ENCODE data around the gene PCDHB15. TPM values are rescaled to one million over a fixed set of nuclear protein-coding genes. Genes with fewer than 3 reads are reported as not detected.
"Not testable (repeated sequence)": the region's sequence is repeated elsewhere in the genome, so short reads cannot be mapped to it uniquely, and the experiment has no call there.

Gene PCDHB15
- total RNA-seq, 2 experiments from 2014 or later = not detected

DNA sequence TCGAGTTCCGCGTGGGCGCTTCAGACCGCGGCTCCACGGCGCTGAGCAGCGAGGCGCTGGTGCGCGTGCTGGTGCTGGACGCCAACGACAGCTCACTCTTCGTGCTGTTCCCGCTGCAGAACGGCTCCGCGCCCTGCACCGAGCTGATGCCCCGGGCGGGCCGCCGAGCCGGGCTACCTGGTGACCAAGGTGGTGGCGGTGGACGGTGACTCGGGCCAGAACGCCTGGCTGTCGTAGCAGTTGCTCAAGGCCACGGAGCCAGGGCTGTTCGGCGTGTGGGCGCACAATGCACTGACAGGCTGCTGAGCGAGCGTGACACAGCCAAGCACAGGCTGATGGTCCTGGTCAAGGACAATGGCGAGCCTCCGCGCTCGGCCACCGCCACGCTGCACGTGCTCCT lies 3.7 kb upstream of the PCDHB15 start:
- ChIA-PET CTCF (no interaction called here), POLR2A (no interaction called here)
- Mint-ChIP-seq H3K27me3 (peaks cover 41% of the 10 kb centered on the region), H3K4me1 (ENCODE audit: low read depth) (no peaks in the 10 kb centered on the region), H3K36me3 (ENCODE audit: low read depth) (peaks cover 34% of the 10 kb centered on the region), H3K27ac (no peak overlapping the region), H3K4me3 (no peak overlapping the region), H3K9me3 (peaks cover 45% of the 10 kb centered on the region)
- intact Hi-C loops (cut with micrococcal nuclease) = no loop called here
- no peak for DNase-seq
- TF ChIP-seq, protein P1, sequence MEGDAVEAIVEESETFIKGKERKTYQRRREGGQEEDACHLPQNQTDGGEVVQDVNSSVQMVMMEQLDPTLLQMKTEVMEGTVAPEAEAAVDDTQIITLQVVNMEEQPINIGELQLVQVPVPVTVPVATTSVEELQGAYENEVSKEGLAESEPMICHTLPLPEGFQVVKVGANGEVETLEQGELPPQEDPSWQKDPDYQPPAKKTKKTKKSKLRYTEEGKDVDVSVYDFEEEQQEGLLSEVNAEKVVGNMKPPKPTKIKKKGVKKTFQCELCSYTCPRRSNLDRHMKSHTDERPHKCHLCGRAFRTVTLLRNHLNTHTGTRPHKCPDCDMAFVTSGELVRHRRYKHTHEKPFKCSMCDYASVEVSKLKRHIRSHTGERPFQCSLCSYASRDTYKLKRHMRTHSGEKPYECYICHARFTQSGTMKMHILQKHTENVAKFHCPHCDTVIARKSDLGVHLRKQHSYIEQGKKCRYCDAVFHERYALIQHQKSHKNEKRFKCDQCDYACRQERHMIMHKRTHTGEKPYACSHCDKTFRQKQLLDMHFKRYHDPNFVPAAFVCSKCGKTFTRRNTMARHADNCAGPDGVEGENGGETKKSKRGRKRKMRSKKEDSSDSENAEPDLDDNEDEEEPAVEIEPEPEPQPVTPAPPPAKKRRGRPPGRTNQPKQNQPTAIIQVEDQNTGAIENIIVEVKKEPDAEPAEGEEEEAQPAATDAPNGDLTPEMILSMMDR (IDR thresholded peaks at IDR 0.05) = no peak
- no peak for ATAC-seq

DNA sequence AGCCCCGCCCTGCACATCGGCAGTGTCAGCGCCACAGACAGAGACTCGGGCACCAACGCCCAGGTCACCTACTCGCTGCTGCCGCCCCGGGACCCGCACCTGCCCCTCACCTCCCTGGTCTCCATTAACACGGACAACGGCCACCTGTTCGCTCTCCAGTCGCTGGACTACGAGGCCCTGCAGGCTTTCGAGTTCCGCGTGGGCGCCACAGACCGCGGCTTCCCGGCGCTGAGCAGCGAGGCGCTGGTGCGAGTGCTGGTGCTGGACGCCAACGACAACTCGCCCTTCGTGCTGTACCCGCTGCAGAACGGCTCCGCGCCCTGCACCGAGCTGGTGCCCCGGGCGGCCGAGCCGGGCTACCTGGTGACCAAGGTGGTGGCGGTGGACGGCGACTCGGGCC lies 1.8 kb downstream of the PCDHB15 start:
- H3K4me1 Mint-ChIP-seq (ENCODE audit: low read depth); H3K27ac Mint-ChIP-seq; POLR2A ChIA-PET; H3K4me3 Mint-ChIP-seq; intact Hi-C loops (cut with micrococcal nuclease); ATAC-seq; DNase-seq: not testable (repeated sequence)
- H3K36me3 Mint-ChIP-seq (ENCODE audit: low read depth) = peaks cover 34% of the 10 kb centered on the region
- H3K9me3 Mint-ChIP-seq = peaks cover 59% of the 10 kb centered on the region
- peaks cover 16% of the 10 kb centered on the region for H3K27me3 Mint-ChIP-seq
- CTCF ChIA-PET = interaction anchor here (1.6 kb wide), 1 partner anchor 10 kb away, joined by 4 read pairs; no protein-coding TSS in a partner anchor

DNA sequence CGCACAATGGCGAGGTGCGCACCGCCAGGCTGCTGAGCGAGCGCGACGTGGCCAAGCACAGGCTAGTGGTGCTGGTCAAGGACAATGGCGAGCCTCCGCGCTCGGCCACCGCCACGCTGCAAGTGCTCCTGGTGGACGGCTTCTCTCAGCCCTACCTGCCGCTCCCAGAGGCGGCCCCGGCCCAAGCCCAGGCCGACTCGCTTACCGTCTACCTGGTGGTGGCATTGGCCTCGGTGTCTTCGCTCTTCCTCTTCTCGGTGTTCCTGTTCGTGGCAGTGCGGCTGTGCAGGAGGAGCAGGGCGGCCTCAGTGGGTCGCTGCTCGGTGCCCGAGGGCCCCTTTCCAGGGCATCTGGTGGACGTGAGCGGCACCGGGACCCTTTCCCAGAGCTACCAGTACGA lies 2.2 kb downstream of the PCDHB15 start:
- intact Hi-C loops (cut with micrococcal nuclease); DNase-seq; H3K4me1 Mint-ChIP-seq (ENCODE audit: low read depth); H3K27ac Mint-ChIP-seq; POLR2A ChIA-PET; CTCF ChIA-PET; H3K4me3 Mint-ChIP-seq; ATAC-seq: not testable (repeated sequence)
- Mint-ChIP-seq H3K9me3 (peaks cover 57% of the 10 kb centered on the region), H3K27me3 (peaks cover 14% of the 10 kb centered on the region), H3K36me3 (ENCODE audit: low read depth) (peaks cover 32% of the 10 kb centered on the region)

DNA sequence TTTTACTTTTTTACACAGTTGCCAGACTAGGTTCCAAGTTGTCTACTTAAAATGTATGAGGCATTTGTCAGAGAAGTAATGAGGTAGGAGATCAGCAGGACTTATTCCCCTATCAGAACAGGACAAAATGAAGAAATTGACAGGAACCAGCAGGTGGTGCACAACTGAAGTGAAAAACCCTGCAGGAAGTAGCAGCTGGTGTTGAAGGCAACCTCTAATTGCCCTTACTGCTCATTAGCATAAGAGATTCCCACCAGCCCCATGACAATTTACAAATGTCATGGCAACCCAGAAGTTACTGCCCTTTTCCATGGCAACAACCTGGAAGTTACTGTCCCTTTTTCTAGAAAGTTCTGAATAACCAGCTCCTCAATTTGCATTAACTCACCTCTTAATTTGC lies 5.4 kb downstream of the PCDHB15 start:
- no peak for ATAC-seq
- Mint-ChIP-seq H3K4me1 (ENCODE audit: low read depth) (no peaks in the 10 kb centered on the region), H3K9me3 (peaks cover 66% of the 10 kb centered on the region), H3K36me3 (ENCODE audit: low read depth) (peaks cover 24% of the 10 kb centered on the region), H3K4me3 (no peak overlapping the region), H3K27me3 (peaks cover 3% of the 10 kb centered on the region), H3K27ac (no peak overlapping the region)
- ChIA-PET CTCF (no interaction called here), POLR2A (interaction anchor here (0.6 kb wide), 1 partner anchor 31 kb away, joined by 3 read pairs; no protein-coding TSS in a partner anchor)
- TF ChIP-seq, protein P1 (IDR thresholded peaks at IDR 0.05) = no peak
- intact Hi-C loops (cut with micrococcal nuclease) = no loop called here
- DNase-seq = no peak

DNA sequence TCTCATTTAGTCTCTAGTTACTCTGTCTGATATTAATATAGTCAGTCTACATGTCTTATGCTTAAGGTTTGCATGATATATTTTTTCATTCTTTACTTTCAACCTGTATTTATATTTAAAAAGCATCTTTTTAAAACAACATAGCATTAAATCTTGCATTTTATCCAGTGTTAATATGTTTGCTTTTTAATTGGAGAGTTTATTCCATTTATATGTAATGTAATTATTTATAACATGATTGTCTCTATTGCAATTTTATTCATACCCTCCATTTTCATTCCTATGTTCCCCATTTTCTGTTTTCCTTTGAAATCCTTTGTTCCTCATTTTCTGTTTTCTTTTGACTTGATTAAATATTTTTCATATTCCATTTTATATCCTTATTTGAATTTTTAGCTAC lies 13.3 kb downstream of the PCDHB15 start:
- no peak for ATAC-seq
- intact Hi-C loops (cut with micrococcal nuclease) = no loop called here
- ChIA-PET POLR2A (no interaction called here), CTCF (interaction anchor here (1.0 kb wide), 1 partner anchor 67 kb away, joined by 3 read pairs; the partner anchor contains the start of gene PCDHB10)
- H3K4me3 Mint-ChIP-seq = no peak overlapping the region
- DNase-seq = no peak
- no peaks in the 10 kb centered on the region for H3K4me1 Mint-ChIP-seq (ENCODE audit: low read depth)
- H3K27me3 Mint-ChIP-seq = no peaks in the 10 kb centered on the region
- peaks cover 68% of the 10 kb centered on the region for H3K9me3 Mint-ChIP-seq
- H3K36me3 Mint-ChIP-seq (ENCODE audit: low read depth) = peaks cover 35% of the 10 kb centered on the region
- TF ChIP-seq, protein P1 (IDR thresholded peaks at IDR 0.05) = no peak
- H3K27ac Mint-ChIP-seq = no peak overlapping the region

DNA sequence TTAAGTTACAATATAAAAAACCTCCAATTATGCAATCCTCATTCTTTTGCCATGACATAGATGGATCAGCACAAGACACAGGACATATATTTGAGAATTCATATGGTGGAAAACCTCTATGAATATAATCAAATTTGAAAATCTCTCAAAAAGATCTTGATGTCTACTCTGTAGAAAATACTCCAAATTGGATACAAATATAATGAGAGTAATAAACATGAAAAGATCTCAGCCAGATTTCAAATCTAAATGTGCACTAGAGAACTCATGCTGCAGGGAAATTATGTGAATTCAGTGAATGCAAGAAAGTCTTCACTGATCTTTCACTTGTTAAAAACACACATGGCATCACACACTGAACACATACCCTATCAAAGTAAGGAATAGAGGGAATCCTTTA lies 13.8 kb downstream of the PCDHB15 start:
- Mint-ChIP-seq H3K36me3 (ENCODE audit: low read depth) (peaks cover 37% of the 10 kb centered on the region), H3K9me3 (peaks cover 66% of the 10 kb centered on the region), H3K4me3 (no peak overlapping the region), H3K4me1 (ENCODE audit: low read depth) (no peaks in the 10 kb centered on the region), H3K27me3 (no peaks in the 10 kb centered on the region), H3K27ac (no peak overlapping the region)
- TF ChIP-seq, protein P1 (IDR thresholded peaks at IDR 0.05) = no peak
- DNase-seq = no peak
- ChIA-PET CTCF (no interaction called here), POLR2A (no interaction called here)
- ATAC-seq = no peak
- intact Hi-C loops (cut with micrococcal nuclease) = no loop called here

Data from activated CD8-positive, alpha-beta T cell treated with anti-CD3 and anti-CD28 coated beads for 36 hours (primary cell).